C4-2B (cell line): Measurements from ENCODE around the gene QRICH2.

Experiments
- ZFX ChIP-seq: fragments of 450-650 bp; IDR thresholded peaks from 2 replicates; pipeline ENCODE4 v1.6.1; 2017
- TF ChIP-seq, protein P1 (sequence below): fragments of 450-650 bp; conservative IDR thresholded peaks from 2 replicates; pipeline ENCODE4 v1.5.1; 2017; ENCODE audit warnings: mild to moderate bottlenecking

DNA sequence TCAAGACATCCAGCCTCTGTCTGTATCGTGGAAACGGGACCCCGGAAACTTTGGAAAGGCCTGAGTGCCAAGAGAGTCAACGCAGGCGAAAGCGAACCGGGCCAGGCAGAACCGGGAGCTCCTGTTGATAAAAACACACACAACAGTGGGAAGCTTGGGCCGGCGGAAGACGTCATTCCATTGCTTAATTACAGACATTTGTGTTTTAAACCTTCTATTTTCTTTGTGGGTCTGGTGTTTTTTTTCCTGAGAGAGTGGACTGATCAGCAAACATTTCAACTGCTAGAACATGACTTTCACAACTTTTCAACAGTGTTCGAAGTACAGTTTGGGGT lies 66.9 kb downstream of the QRICH2 start:
- TF ChIP-seq, protein P1, sequence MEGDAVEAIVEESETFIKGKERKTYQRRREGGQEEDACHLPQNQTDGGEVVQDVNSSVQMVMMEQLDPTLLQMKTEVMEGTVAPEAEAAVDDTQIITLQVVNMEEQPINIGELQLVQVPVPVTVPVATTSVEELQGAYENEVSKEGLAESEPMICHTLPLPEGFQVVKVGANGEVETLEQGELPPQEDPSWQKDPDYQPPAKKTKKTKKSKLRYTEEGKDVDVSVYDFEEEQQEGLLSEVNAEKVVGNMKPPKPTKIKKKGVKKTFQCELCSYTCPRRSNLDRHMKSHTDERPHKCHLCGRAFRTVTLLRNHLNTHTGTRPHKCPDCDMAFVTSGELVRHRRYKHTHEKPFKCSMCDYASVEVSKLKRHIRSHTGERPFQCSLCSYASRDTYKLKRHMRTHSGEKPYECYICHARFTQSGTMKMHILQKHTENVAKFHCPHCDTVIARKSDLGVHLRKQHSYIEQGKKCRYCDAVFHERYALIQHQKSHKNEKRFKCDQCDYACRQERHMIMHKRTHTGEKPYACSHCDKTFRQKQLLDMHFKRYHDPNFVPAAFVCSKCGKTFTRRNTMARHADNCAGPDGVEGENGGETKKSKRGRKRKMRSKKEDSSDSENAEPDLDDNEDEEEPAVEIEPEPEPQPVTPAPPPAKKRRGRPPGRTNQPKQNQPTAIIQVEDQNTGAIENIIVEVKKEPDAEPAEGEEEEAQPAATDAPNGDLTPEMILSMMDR = no peak
- no peak for TF ChIP-seq ZFX
